Activated CD8-positive, alpha-beta T cell treated with anti-CD3 and anti-CD28 coated beads for 36 hours (primary cell): ENCODE results near the gene HERC5. TPM values are rescaled to one million over a fixed set of nuclear protein-coding genes. Genes with fewer than 3 reads are reported as not detected.
"Not testable (repeated sequence)": the region's sequence is repeated elsewhere in the genome, so short reads cannot be mapped to it uniquely, and the experiment has no call there.

Source experiments
- ATAC-seq: fragments of 200-7000 bp; cut with Tn5 transposase; one replicate; pipeline ENCODE4 v1.10.0; 2021; ENCODE audit warnings: mild to moderate bottlenecking, moderate library complexity
- CTCF ChIA-PET: fragments of 350-600 bp; sonication (Branson Sonifier 250); formaldehyde crosslinking; loops from one replicate; lab custom pipeline; 2021; ENCODE audit warnings: antibody characterized with exemption; lab: Charles Lee
- POLR2A ChIA-PET: fragments of 350-600 bp; sonication (Branson Sonifier 250); formaldehyde crosslinking; loops from one replicate; lab custom pipeline; 2021; ENCODE audit warnings: antibody characterized with exemption; lab: Charles Lee
- DNase-seq: peaks from one replicate; pipeline ENCODE4 v3.0.0-alpha.2; 2020
- H3K27ac Mint-ChIP-seq: one replicate; pipeline ENCODE4 v1.8.0; 2021; ENCODE audit warnings: mild to moderate bottlenecking, mixed read lengths
- H3K27me3 Mint-ChIP-seq: one replicate; pipeline ENCODE4 v1.8.0; 2021; ENCODE audit warnings: mixed read lengths
- H3K36me3 Mint-ChIP-seq: one replicate; pipeline ENCODE4 v1.8.0; 2021; ENCODE audit warnings: low read depth, mixed read lengths
- H3K4me1 Mint-ChIP-seq: one replicate; pipeline ENCODE4 v1.8.0; 2021; ENCODE audit warnings: low read depth, mixed read lengths
- H3K4me3 Mint-ChIP-seq: one replicate; pipeline ENCODE4 v1.8.0; 2021; ENCODE audit warnings: mild to moderate bottlenecking, moderate library complexity, mixed read lengths
- H3K9me3 Mint-ChIP-seq: one replicate; pipeline ENCODE4 v1.8.0; 2021; ENCODE audit warnings: mixed read lengths
- intact Hi-C: fragments of 100-400 bp; cut with micrococcal nuclease; formaldehyde crosslinking; loops from one replicate; pipeline ENCODE4 v1.10.0; 2022
- total RNA-seq, 2 experiments: library from RNA; stranded (reverse); gene quantifications; one replicate each; pipeline ENCODE4 v1.2.3, GENCODE V29; 2021
- TF ChIP-seq, protein P1 (sequence below): fragments of 200-600 bp; IDR thresholded peaks from one replicate; pipeline ENCODE4 v1.8.0; 2022; ENCODE audit warnings: antibody characterized with exemption, mild to moderate bottlenecking

The HERC5 gene
- total RNA-seq, 2 experiments from 2014 or later: 10.2 to 10.5 TPM

DNA sequence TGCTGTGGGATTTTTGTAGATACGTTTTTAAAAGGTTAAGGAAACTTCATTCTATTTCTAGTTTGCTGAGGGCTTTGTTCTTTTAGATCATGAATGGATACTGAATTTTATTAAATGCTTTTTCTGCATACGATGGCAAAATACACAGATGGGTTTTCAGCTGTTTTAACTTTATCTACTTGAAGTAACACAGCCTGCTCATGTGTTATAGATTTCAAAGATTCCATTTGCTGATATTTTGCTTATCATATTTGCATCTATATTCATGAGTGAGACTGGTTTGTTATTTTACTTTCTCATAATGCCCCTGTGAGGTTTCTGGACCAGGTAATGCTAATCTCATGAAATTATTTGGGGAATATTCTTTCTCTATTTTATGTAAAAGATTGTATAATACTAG is 34.5 kb upstream of the HERC5 start:
- TF ChIP-seq, protein P1, sequence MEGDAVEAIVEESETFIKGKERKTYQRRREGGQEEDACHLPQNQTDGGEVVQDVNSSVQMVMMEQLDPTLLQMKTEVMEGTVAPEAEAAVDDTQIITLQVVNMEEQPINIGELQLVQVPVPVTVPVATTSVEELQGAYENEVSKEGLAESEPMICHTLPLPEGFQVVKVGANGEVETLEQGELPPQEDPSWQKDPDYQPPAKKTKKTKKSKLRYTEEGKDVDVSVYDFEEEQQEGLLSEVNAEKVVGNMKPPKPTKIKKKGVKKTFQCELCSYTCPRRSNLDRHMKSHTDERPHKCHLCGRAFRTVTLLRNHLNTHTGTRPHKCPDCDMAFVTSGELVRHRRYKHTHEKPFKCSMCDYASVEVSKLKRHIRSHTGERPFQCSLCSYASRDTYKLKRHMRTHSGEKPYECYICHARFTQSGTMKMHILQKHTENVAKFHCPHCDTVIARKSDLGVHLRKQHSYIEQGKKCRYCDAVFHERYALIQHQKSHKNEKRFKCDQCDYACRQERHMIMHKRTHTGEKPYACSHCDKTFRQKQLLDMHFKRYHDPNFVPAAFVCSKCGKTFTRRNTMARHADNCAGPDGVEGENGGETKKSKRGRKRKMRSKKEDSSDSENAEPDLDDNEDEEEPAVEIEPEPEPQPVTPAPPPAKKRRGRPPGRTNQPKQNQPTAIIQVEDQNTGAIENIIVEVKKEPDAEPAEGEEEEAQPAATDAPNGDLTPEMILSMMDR: no peak
- ATAC-seq: no peak
- H3K27me3 Mint-ChIP-seq: no peaks in the 10 kb centered on the region
- H3K27ac Mint-ChIP-seq: no peak overlapping the region
- intact Hi-C loops: no loop called here
- no peaks in the 10 kb centered on the region for H3K9me3 Mint-ChIP-seq
- CTCF ChIA-PET: interaction anchor here (1.6 kb wide), 1 partner anchor 93 kb away, joined by 3 read pairs; no protein-coding TSS in a partner anchor
- no peaks in the 10 kb centered on the region for H3K4me1 Mint-ChIP-seq
- no peak overlapping the region for H3K4me3 Mint-ChIP-seq
- POLR2A ChIA-PET: no interaction called here
- no peak for DNase-seq
- no peaks in the 10 kb centered on the region for H3K36me3 Mint-ChIP-seq

DNA sequence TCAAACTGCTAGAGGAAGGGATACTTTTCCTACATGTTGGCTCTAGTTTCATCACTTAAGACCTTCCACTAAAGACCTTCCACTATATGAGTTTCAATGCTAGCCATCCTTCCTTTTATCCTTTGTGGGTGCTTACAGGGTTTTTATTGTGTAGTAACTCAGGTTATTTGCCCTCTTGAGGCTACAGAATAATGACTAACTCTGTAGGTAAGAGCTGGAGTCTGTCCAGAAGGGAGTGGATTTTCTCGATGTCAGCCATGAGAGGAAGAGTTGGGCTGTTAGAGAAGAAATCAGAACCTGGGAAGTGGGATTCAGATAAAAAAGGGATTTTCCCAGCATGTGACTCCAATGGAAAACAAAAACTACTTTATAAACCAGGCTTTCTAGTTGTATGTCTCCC is 27.5 kb upstream of the HERC5 start:
- ChIA-PET CTCF (no interaction called here), POLR2A (no interaction called here)
- intact Hi-C loops: no loop called here
- TF ChIP-seq, protein P1: no peak
- Mint-ChIP-seq H3K4me1 (no peaks in the 10 kb centered on the region), H3K9me3 (no peaks in the 10 kb centered on the region), H3K27me3 (no peaks in the 10 kb centered on the region), H3K27ac (no peak overlapping the region), H3K4me3 (no peak overlapping the region), H3K36me3 (peaks cover 10% of the 10 kb centered on the region)
- ATAC-seq (no peak), DNase-seq (no peak)

DNA sequence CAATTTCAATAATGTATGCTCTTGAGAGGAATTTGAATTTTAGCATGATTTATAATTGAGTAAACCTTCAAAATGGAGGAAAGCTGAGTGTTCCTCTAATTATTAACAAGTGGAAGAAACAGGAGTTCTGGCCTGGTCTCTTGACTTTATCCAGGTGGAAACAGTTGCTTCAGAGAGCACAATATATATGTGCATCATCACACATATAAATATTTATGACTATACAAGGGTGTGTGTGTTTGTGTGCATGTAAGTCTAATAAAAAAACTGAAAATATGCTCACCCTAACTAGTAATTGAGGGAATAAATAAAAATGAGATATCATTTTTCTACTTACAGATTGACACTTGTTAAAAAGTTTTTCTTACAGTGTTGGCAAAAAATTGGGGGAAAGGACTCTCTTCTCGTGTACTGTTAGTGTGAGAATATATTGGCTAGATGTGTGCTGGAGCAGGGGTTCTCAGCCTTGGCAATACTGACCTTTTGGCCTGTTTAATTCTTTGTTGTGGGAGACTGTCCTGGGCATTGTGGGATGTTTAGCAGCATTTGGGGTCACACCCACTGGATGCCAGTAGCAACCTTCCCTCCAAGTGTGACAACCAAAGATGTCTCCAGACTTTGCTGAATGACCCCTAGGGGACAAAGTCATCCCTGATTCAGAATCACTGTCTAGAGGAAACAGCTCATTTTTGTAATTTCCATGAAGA is 20.8 kb upstream of the HERC5 start:
- peaks cover 11% of the 10 kb centered on the region for H3K36me3 Mint-ChIP-seq

DNA sequence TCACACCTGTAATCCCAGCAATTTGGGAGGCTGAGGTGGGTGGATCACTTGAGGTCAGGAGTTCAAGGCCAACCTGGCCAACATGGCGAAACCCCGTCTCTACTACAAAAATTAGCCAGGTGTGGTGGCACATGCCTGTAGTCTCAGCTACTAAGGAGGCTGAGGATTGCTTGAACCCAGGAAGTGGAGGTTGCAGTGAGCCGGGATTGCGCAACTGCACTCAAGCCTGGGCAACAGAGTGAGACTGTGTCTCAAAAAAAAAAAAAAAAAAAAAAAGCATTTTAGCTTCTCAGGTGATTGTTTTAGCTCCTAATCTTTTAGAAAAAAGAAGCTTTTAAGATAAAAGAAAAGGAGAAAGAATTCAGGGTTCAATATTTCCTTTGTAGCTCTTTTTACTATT is 19.0 kb upstream of the HERC5 start:
- intact Hi-C loops, H3K27ac Mint-ChIP-seq, POLR2A ChIA-PET, H3K4me3 Mint-ChIP-seq, DNase-seq, H3K27me3 Mint-ChIP-seq, ATAC-seq, H3K9me3 Mint-ChIP-seq, H3K4me1 Mint-ChIP-seq: not testable (repeated sequence)
- H3K36me3 Mint-ChIP-seq: peaks cover 12% of the 10 kb centered on the region
- CTCF ChIA-PET: interaction anchor here (1.0 to 1.6 kb wide), 4 partner anchors 43 to 589 kb away, joined by 3 to 5 read pairs (median 3); no protein-coding TSS in a partner anchor

More for the DNA sequence above, 20.8 kb upstream of the HERC5 start:
- no peaks in the 10 kb centered on the region for H3K27me3 Mint-ChIP-seq
- ChIA-PET CTCF (interaction anchor here (0.9 kb wide), 1 partner anchor 12 kb away, joined by 3 read pairs; no protein-coding TSS in a partner anchor), POLR2A (interaction anchor here (0.7 kb wide), 1 partner anchor 21 kb away, joined by 4 read pairs; no protein-coding TSS in a partner anchor)
- no peak for ATAC-seq
- no peak for DNase-seq
- H3K9me3 Mint-ChIP-seq: no peaks in the 10 kb centered on the region
- intact Hi-C loops: no loop called here
- TF ChIP-seq, protein P1: no peak
- H3K4me3 Mint-ChIP-seq: no peak overlapping the region
- H3K27ac Mint-ChIP-seq: no peak overlapping the region
- no peaks in the 10 kb centered on the region for H3K4me1 Mint-ChIP-seq

DNA sequence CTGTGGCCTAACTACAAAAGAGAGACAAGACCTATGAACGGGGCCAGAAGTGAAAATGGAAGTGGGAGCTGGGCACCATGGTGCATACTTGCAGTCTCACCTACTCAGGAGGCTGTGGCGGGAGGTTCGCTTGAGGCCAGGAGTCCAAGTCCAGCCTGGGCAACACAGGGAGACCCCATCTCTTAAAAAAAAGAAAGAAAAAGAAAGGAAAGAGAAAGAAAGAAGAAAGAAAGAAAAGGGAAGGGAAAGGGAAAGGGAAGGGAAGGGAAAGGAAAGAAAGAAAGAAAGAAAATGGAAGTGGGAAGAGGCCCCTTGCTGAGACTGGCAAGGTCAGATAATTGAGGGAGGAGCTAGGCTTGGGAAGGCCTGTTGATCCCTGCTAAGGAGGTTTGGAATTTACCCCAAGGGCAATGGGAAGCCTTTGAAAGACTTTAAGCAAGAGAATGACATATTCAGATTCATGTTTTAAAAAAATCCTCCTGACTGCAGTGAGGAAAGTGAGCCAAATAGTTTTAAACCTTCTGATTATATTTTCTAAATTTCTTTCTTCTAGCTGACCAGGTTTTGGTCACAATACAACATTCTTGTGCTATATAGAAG is 17.7 kb upstream of the HERC5 start:
- H3K4me1 Mint-ChIP-seq: no peaks in the 10 kb centered on the region
- H3K27ac Mint-ChIP-seq: peak overlapping the region; percentile 14
- H3K27me3 Mint-ChIP-seq: no peaks in the 10 kb centered on the region
- H3K9me3 Mint-ChIP-seq: no peaks in the 10 kb centered on the region
- ChIA-PET CTCF (no interaction called here), POLR2A (no interaction called here)
- no peak for ATAC-seq
- H3K4me3 Mint-ChIP-seq: no peak overlapping the region
- TF ChIP-seq, protein P1: no peak
- no peak for DNase-seq
- peaks cover 8% of the 10 kb centered on the region for H3K36me3 Mint-ChIP-seq
- intact Hi-C loops: no loop called here
